ENCODE results near the gene GNPDA1.

DNA sequence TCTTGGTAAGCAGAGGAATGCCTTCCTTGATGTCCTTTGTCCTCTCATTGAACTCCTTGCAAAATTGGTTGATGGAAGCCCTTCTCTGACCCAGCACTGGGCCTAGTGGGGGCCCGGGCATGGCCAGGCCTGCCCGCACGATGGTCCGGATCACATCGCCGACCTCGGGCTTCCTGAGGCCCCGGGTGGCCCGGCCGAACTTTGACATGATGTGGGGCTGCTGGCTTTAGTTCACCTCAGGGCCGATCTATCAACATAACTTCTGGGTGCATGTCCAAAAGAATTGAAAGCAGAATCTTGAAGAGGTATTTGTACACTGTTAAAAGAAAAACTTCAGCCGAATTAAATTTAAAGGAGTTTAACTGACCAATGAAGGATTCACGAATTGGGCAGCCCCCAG lies 24.1 kb upstream of the GNPDA1 start:
- TF ChIP-seq CTCF (IDR thresholded peaks at IDR 0.05) (no peak), POLR2A (IDR thresholded peaks at IDR 0.05) (no peak), POLR2AphosphoS5 (IDR thresholded peaks at IDR 0.05; ENCODE audit: insufficient read depth in 1 of 2, low read depth in 1 of 2) (no peak)

Data from vagina (tissue), 2 donors.